Esophagus muscularis mucosa (tissue), 4 donors: Measurements from ENCODE around the gene MFRP. TPM values are rescaled to one million over a fixed set of nuclear protein-coding genes. Genes with fewer than 3 reads are reported as not detected.
A peak's percentile ranks its signal among the peaks of the same experiment; 100 is the strongest.

ENCODE experiments used
- DNase-seq: peaks from one replicate; pipeline ENCODE4 v3.0.0-alpha.2; 2017; ENCODE audit errors: extremely low spot score
- H3K27ac ChIP-seq, 4 donors: fragments of 200-600 bp; sonication (generic); replicated peaks in 1 of 4; 1 replicate in 3 of 4; 2 replicates in 1 of 4; pipeline ENCODE4 v1.5.1; 2016 to 2019; ENCODE audit warnings: mild to moderate bottlenecking in 1 of 4
- H3K27me3 ChIP-seq, 4 donors: fragments of 200-600 bp; sonication (generic); one replicate each; pipeline versions ENCODE4 v1.5.1 to v1.6.0; 2016 to 2019
- H3K36me3 ChIP-seq, 4 donors: fragments of 200-600 bp; sonication (generic); one replicate each; pipeline ENCODE4 v1.5.1; 2016 to 2019
- H3K4me1 ChIP-seq, 4 donors: fragments of 200-600 bp; sonication (generic); one replicate each; pipeline ENCODE4 v1.5.1; 2016 to 2019
- H3K4me3 ChIP-seq, 4 donors: fragments of 200-600 bp; sonication (generic); 1 replicate in 2 of 4; 2 replicates in 2 of 4; pipeline ENCODE4 v1.5.1; 2016 to 2019; ENCODE audit warnings: mild to moderate bottlenecking in 4 of 4, moderate library complexity in 1 of 4
- H3K9me3 ChIP-seq, 4 donors: fragments of 200-600 bp; sonication (generic); 1 replicate in 3 of 4; 2 replicates in 1 of 4; pipeline ENCODE4 v1.5.1; 2016 to 2019
- CTCF ChIP-seq, 3 experiments: fragments of 200-600 bp in 2 of 3; fragments of 450-650 bp in 1 of 3; sonication (generic) in 2 of 3; IDR thresholded peaks; one replicate each; pipeline ENCODE4 v1.5.1; 2017 to 2019; ENCODE audit warnings: antibody characterized with exemption in 3 of 3, mild to moderate bottlenecking in 2 of 3, moderate library complexity in 1 of 3
- EP300 ChIP-seq: sonication (generic); formaldehyde crosslinking; IDR thresholded peaks from one replicate; pipeline ENCODE4 v1.6.1; 2017; ENCODE audit warnings: antibody characterized with exemption
- POLR2A ChIP-seq: fragments of 450-650 bp; IDR thresholded peaks from one replicate; pipeline ENCODE4 v1.6.1; 2017; ENCODE audit warnings: antibody characterized with exemption, moderate library complexity, mild to moderate bottlenecking, low read depth
- POLR2AphosphoS5 ChIP-seq, 2 donors: sonication (generic); formaldehyde crosslinking; IDR thresholded peaks; one replicate each; pipeline ENCODE4 v1.6.1; 2017; ENCODE audit warnings: antibody characterized with exemption in 2 of 2
- WGBS: methylation state at CpG from one replicate; pipeline ENCODE4 v1.1.5; 2018; 5-methylcytosine and 5-hydroxymethylcytosine counted together
- intact Hi-C: fragments of 100-400 bp; cut with DNase I; formaldehyde crosslinking; loops from one replicate; pipeline ENCODE4 v1.15.1; 2023
- total RNA-seq, 4 donors: library from RNA; depleted of rRNA; stranded (reverse); fragments of >200 nt; gene quantifications; one replicate each; pipeline versions ENCODE4 v1.1.0 to v1.2.1, GENCODE V29; 2016

MFRP gene
- total RNA-seq, 4 donors from 2014 or later = 0.11 TPM; not detected in 3

- Histone ChIP-seq H3K4me3 (no peak overlapping the region), H3K9me3 (no peaks in the 10 kb centered on the region), H3K27me3 (no peaks in the 10 kb centered on the region), H3K36me3 (no peaks in the 10 kb centered on the region), H3K27ac (no peak overlapping the region), H3K4me1 (peaks cover 22 to 33% (median 31%) of the 10 kb centered on the region in 4 donors)
- TF ChIP-seq EP300 (no peak), POLR2A (no peak), CTCF (IDR thresholded peaks at IDR 0.05) (no peak), POLR2AphosphoS5 (IDR thresholded peaks at IDR 0.05) (no peak)
- 88% methylated on average over 4 of the region's 7 CpGs for WGBS
- DNase-seq = no peak
- intact Hi-C loops = no loop called here
These were observed 2.8 kb downstream of the MFRP start for GRCh38 chr11:119343726-119344125.

GRCh38 chr11:119342362-119343130 lies 4.0 kb downstream of the MFRP start:
- WGBS = 95% methylated on average over 4 of the region's 10 CpGs
- H3K27ac ChIP-seq = no peak overlapping the region
- DNase-seq = no peak
- no peaks in the 10 kb centered on the region for H3K27me3 ChIP-seq
- H3K9me3 ChIP-seq = no peaks in the 10 kb centered on the region
- H3K4me1 ChIP-seq = peaks cover 33 to 44% (median 43%) of the 10 kb centered on the region in 4 donors
- no peaks in the 10 kb centered on the region for H3K36me3 ChIP-seq
- TF ChIP-seq POLR2AphosphoS5 (IDR thresholded peaks at IDR 0.05) (no peak), CTCF (IDR thresholded peaks at IDR 0.05) (no peak), EP300 (no peak), POLR2A (no peak)
- H3K4me3 ChIP-seq = no peak overlapping the region
- intact Hi-C loops = no loop called here

- H3K4me3 ChIP-seq = no peak overlapping the region
- TF ChIP-seq CTCF (IDR thresholded peaks at IDR 0.05) (no peak), EP300 (no peak), POLR2A (no peak), POLR2AphosphoS5 (IDR thresholded peaks at IDR 0.05) (no peak)
- peaks cover 33 to 50% (median 48%) of the 10 kb centered on the region in 4 donors for H3K4me1 ChIP-seq
- no peak overlapping the region for H3K27ac ChIP-seq
- intact Hi-C loops = no loop called here
- no peak for DNase-seq
- 88% methylated on average over 5 of the region's 7 CpGs for WGBS
- peaks cover 0 to 3% (median 2%) of the 10 kb centered on the region in 4 donors for H3K36me3 ChIP-seq
- no peaks in the 10 kb centered on the region for H3K27me3 ChIP-seq
- H3K9me3 ChIP-seq = no peaks in the 10 kb centered on the region
These were observed 4.5 kb downstream of the MFRP start for GRCh38 chr11:119342023-119342300.

GRCh38 chr11:119341222-119342022 lies 5.1 kb downstream of the MFRP start:
- peak overlapping the region; percentile 59 to 77 (median 70) for H3K4me3 ChIP-seq
- H3K27me3 ChIP-seq = no peaks in the 10 kb centered on the region
- intact Hi-C loops = no loop called here
- no peaks in the 10 kb centered on the region for H3K9me3 ChIP-seq
- no peak for TF ChIP-seq POLR2A
- TF ChIP-seq POLR2AphosphoS5 (IDR thresholded peaks at IDR 0.05) = no peak
- no peak for TF ChIP-seq CTCF (IDR thresholded peaks at IDR 0.05)
- TF ChIP-seq EP300 = no peak
- H3K4me1 ChIP-seq = peaks cover 33 to 56% (median 52%) of the 10 kb centered on the region in 4 donors
- H3K36me3 ChIP-seq = peaks cover 1 to 9% (median 7%) of the 10 kb centered on the region in 4 donors
- 56% methylated on average over 10 of the region's 16 CpGs for WGBS
- DNase-seq = no peak
- H3K27ac ChIP-seq = peak overlapping the region; percentile 86 to 90 (median 88)
